ENCODE measurements around the gene CYB561D2. TPM values are rescaled to one million over a fixed set of nuclear protein-coding genes. Genes with fewer than 3 reads are reported as not detected.

Gene CYB561D2
- total and polyA plus RNA-seq, 9 of the 15 experiments (the other 6 are each of a cell fraction or from before 2014, with no cell fraction given): 4.2 to 16.6 (median 9.4) TPM

GRCh38 chr3:50358911-50359759 lies 8.5 kb downstream of the CYB561D2 start, which contains the start of gene TMEM115 (continued):
- TF ChIP-seq REST (IDR thresholded peaks at IDR 0.05; ENCODE audit: borderline replicate concordance): no peak
- no peak for TF ChIP-seq REST (CRISPR knock-in tag; IDR thresholded peaks at IDR 0.05; ENCODE audit: low read depth)
- TF ChIP-seq TCF3 (CRISPR knock-in tag; IDR thresholded peaks at IDR 0.05): no peak
- no peak for TF ChIP-seq ZNF696 (CRISPR knock-in tag; conservative IDR thresholded peaks at IDR 0.05)
- no peak for TF ChIP-seq ETV6 (IDR thresholded peaks at IDR 0.05; ENCODE audit: borderline replicate concordance in 1 of 2, low read depth in 2 of 2, low read length in 1 of 2)
- TF ChIP-seq ETV6 (CRISPR knock-in tag; IDR thresholded peaks at IDR 0.05; ENCODE audit: borderline replicate concordance): no peak
- TF ChIP-seq ZBTB7A (IDR thresholded peaks at IDR 0.05; ENCODE audit: borderline replicate concordance, control insufficient read depth, low read depth, low read length): 0 out of 2 replicates have a peak, but pooled peaks have one; percentile 19
- TF ChIP-seq ZBTB2 (IDR thresholded peaks at IDR 0.05): peak; percentile 87; the same call in 1 of the 2 replicates
- TF ChIP-seq RAD21 (CRISPR knock-in tag; conservative IDR thresholded peaks at IDR 0.05 in 1 of 2, IDR thresholded peaks at IDR 0.05 in 1 of 2): no peak
- TF ChIP-seq ZSCAN29 (IDR thresholded peaks at IDR 0.05): no peak
- no peak for TF ChIP-seq NR4A1 (CRISPR knock-in tag; IDR thresholded peaks at IDR 0.05)
- no peak for TF ChIP-seq NR4A1 (tag; IDR thresholded peaks at IDR 0.05)
- TF ChIP-seq LCOR (CRISPR knock-in tag; IDR thresholded peaks at IDR 0.05): no peak
- TF ChIP-seq E2F6 (IDR thresholded peaks at IDR 0.05; ENCODE audit: borderline replicate concordance in 1 of 2, extremely low read depth in 1 of 2, insufficient read depth in 1 of 2, insufficient read length in 1 of 2, low read depth in 1 of 2, low read length in 1 of 2, poor library complexity in 1 of 2, severe bottlenecking in 1 of 2): peak in 1 of 2 experiments; percentile 56
- TF ChIP-seq SP2 (IDR thresholded peaks at IDR 0.05; ENCODE audit: extremely low read depth, low read depth, low read length, poor library complexity, severe bottlenecking): no peak
- TF ChIP-seq NRF1 (conservative IDR thresholded peaks at IDR 0.05 in 1 of 2, IDR thresholded peaks at IDR 0.05 in 1 of 2): peak; percentile 95 to 96
